Stimulated activated CD8-positive, alpha-beta memory T cell treated with anti-CD3 and anti-CD28 coated beads, Interleukin-15, amount 100 ng/mL, for 48 hours (primary cell): ENCODE results near the gene ZDHHC11.
A peak's percentile ranks its signal among the peaks of the same experiment; 100 is the strongest.
"Not testable (repeated sequence)": the region's sequence is repeated elsewhere in the genome, so short reads cannot be mapped to it uniquely, and the experiment has no call there.

Experiments used
- DNase-seq, 2 donors: peaks; one replicate each; pipeline ENCODE4 v3.0.0-alpha.2; 2020; ENCODE audit warnings: low read depth in 2 of 2

Gene ZDHHC11

GRCh38 chr5:858726-859125 is 7.9 kb upstream of the ZDHHC11 start:
- no peak for DNase-seq

- DNase-seq = no peak
Measured at GRCh38 chr5:856531-857425, 6.0 kb upstream of the ZDHHC11 start.

DNA sequence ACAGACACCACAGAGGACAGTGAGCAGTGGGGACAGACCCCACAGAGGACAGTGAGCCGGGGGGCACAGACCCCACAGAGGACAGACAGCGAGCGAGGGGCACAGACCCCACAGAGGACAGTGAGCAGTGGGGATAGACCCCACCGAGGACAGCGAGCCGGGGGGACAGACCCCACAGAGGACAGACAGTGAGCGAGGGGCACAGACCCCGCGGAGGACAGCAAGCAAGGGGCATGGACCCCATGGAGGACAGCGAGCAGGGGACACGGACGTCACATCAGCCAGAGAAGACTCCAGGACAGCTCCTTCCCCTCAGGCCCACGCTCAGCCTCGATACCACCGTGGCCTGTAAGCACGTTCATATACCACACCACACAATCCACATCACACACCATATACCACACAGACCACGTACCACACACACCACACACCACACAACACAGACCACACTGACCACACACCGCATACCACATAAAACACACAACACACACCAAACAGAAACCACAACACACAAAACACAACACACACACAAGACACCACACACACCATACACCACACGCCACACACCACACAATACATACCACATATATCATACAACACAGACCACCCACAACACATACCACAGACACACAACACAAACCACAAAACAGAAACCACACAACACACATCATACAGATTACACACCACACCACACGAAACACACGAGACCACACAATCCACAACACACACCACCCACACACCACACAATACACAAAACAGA is 5.2 kb upstream of the ZDHHC11 start:
- DNase-seq = no peak

GRCh38 chr5:854966-855743 is 4.4 kb upstream of the ZDHHC11 start:
- DNase-seq = no peak

- DNase-seq = no peak
Measured at GRCh38 chr5:854217-854616, 3.4 kb upstream of the ZDHHC11 start.

GRCh38 chr5:853416-854090 is 2.8 kb upstream of the ZDHHC11 start:
- not testable (repeated sequence) for DNase-seq

- DNase-seq = no peak
Measured at GRCh38 chr5:852431-853401, 1.9 kb upstream of the ZDHHC11 start.

GRCh38 chr5:852018-852417 is 1.2 kb upstream of the ZDHHC11 start:
- no peak for DNase-seq

- no peak for DNase-seq
Measured at GRCh38 chr5:851553-851952, 767 bp upstream of the ZDHHC11 start.

GRCh38 chr5:851076-851475 is 290 bp upstream of the ZDHHC11 start:
- no peak for DNase-seq

GRCh38 chr5:849651-850301 is 1.0 kb downstream of the ZDHHC11 start:
- no peak for DNase-seq

DNA sequence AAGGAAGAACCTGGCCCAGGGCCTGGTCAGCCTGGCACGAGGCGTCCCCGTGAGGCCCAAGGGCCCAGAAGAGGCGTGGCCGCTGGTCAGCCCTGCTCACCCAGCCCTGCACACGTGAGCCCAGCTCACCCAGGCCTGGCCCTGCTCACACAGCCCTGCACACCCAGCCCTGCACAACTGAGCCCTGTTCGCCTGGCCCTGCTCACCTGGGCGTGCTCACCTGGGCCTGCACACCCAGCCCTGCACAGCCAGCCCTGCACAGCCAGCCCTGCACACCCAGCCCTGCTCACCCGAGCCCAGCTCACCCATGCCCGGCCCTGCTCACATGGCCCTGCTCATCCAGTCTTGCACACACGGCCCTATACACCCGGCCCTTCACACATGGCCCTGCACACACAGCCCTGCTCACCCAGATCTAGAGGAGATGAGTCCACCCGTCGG is 2.1 kb downstream of the ZDHHC11 start:
- DNase-seq = no peak

- DNase-seq = not testable (repeated sequence)
Measured at GRCh38 chr5:847736-848135, 3.0 kb downstream of the ZDHHC11 start.

DNA sequence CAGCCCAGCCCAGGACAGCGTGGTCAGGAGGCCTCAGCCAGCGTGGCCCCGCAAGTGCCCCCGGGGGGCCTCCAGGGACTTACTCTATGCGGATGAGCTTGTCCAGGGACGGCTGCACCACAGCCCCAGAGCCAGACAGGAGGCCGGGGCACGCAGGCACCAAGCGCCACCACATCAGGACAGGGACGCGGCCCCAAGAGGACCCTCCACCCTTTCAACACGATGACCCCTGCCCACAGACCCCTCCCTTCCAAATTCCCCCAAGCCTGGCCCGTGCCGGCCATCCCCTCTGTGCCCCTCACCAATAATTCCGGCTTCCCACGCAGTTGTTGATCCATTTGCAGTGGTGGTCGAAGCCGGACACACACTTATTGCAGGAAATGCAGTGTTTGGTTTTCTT is 3.6 kb downstream of the ZDHHC11 start:
- not testable (repeated sequence) for DNase-seq

DNA sequence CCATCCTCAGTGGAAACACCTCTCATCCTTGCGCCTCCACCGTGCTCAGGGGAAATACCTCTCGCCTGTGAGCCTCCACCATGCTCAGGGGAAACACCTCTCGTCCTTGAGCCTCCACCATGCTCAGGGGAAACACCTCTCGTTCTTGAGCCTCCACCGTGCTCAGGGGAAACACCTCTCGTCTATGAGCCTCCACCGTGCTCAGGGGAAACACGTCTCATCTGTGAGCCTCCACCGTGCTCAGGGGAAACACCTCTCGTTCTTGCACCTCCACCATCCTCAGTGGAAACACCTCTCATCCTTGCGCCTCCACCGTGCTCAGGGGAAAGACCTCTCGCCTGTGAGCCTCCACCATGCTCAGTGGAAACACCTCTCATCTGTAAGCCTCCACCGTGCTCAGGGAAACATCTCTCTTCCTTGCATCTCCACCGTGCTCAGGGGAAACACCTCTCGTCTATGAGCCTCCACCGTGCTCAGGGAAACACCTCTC is 4.1 kb downstream of the ZDHHC11 start:
- DNase-seq = peak in 1 of 2 donors; percentile 20

GRCh38 chr5:845676-846601 is 4.8 kb downstream of the ZDHHC11 start:
- DNase-seq = not testable (repeated sequence)

DNA sequence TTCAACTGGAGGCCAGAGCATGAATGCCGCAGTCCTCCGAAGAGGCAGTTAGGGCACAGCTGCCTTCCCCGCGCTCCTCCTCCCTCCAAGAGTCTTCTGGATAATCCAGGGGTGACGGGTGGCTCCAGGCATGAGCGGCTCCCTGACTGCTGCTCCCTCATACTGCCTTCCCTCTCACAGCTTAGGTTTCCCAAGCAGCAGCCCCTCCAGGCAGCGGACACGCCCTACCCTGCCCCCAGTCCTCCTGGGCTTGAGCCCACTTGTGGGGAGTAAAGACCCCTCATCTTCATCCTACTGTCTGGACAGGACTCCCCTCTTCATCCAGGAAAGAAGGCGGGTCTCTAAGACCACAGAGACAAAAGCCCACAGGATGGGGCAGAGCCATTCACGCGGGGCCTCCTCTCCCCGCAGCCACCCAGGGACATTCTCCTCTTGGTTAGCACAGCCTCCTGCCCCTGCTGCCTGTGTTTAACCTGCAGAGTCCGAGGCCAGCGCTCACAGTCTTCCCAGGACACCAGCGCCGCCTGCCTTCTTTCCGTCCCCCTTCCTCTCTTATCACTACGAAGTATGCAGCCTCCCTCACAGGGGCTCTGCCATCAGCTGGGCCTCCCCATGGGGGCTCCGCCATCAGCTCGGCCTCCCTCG is 5.6 kb downstream of the ZDHHC11 start:
- not testable (repeated sequence) for DNase-seq

DNA sequence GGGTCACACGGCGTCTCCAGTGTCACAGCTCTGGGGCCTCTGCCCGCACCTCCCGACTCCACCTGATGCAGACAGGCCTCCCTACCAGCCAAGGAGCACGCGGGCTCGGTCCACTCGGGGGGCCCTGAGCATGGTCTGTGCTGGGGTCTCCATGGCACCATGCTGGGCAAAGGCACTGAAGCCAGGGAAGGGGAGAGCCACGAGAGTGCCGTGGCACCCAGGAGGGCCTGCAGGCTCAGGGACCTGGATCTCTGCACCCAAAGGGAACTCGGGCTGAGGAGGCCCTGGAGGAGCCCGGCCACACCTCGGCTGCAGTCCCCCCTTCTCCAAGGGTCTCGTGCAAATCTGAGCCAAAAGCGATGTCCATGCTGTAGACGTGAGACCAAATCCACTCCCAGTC is 6.4 kb downstream of the ZDHHC11 start:
- DNase-seq = not testable (repeated sequence)
